Measurements from ENCODE around the gene AGAP2. TPM values are rescaled to one million over a fixed set of nuclear protein-coding genes. Genes with fewer than 3 reads are reported as not detected.

The AGAP2 gene
- total and polyA plus RNA-seq, 2 of the 8 experiments (the other 6 are each of a cell fraction or from before 2014, with no cell fraction given) = 1.5 TPM

- H3K18ac ChIP-seq (ENCODE audit: extremely low read depth, low read length) = no peak overlapping the region
- no peak overlapping the region for H3K14ac ChIP-seq (ENCODE audit: insufficient read length)
- CTCF ChIA-PET (ENCODE audit: partially characterized antibody) = interaction anchor here (1.1 to 11.7 kb wide), 8 partner anchors 13 to 135 kb away, joined by 3 to 149 read pairs (median 4); partner anchors contain the start of genes AGAP2, B4GALNT1 and OS9
- no peaks in the 10 kb centered on the region for H3K79me2 ChIP-seq (ENCODE audit: control insufficient read depth in 1 of 2, insufficient read depth in 2 of 2, low read length in 2 of 2)
- H3K4me3 ChIP-seq (ENCODE audit: extremely low read depth in 1 of 4, insufficient read depth in 2 of 4, low read depth in 3 of 4, low read length in 4 of 4) = no peak overlapping the region
- FAIRE-seq (no peak), DNase-seq (ENCODE audit: low read depth in 1 of 2, low spot score in 2 of 2) (peak in 1 of 2 experiments; percentile 37)
- 88% methylated on average over 16 of the region's 20 CpGs; no CpG with 5 or more reads in 1 of the 2 experiments for WGBS, 2 experiments (ENCODE audit: extremely low coverage in 1 of 2, insufficient coverage in 1 of 2, insufficient read length in 1 of 2, insufficient replicate concordance in 2 of 2, low coverage in 1 of 2, low lambda C conversion rate in 2 of 2, missing lambda C conversion rate in 1 of 2)
- H3K27ac ChIP-seq (ENCODE audit: low read depth, low read length) = no peak overlapping the region
- no peaks in the 10 kb centered on the region for H3K79me1 ChIP-seq (ENCODE audit: low read depth, low read length)
- H4K5ac ChIP-seq (ENCODE audit: insufficient read length, low read depth, low read length) = no peak overlapping the region
- no peak for TF ChIP-seq SIRT6 (IDR thresholded peaks at IDR 0.05; ENCODE audit: low read length)
- no peak for TF ChIP-seq JUND (IDR thresholded peaks at IDR 0.05; ENCODE audit: low read length)
- no peak for TF ChIP-seq SUZ12 (IDR thresholded peaks at IDR 0.05; ENCODE audit: low read length)
- TF ChIP-seq KDM1A (IDR thresholded peaks at IDR 0.05; ENCODE audit: borderline replicate concordance, low read length) = no peak
- TF ChIP-seq HDAC6 (IDR thresholded peaks at IDR 0.05; ENCODE audit: low read depth, low read length) = no peak
- no peak for TF ChIP-seq BCL11A (IDR thresholded peaks at IDR 0.05; ENCODE audit: low read depth in 2 of 2, low read length in 2 of 2)
- H3K4me2 ChIP-seq (ENCODE audit: insufficient read depth in 1 of 2, low read depth in 2 of 2, low read length in 2 of 2) = no peak overlapping the region
- no peak overlapping the region for H4K8ac ChIP-seq (ENCODE audit: extremely low read depth, insufficient read depth, low read length)
- H2BK20ac ChIP-seq (ENCODE audit: low read length) = no peak overlapping the region
- no peak overlapping the region for H3K23ac ChIP-seq (ENCODE audit: insufficient read length)
- no peak overlapping the region for H2BK12ac ChIP-seq (ENCODE audit: low read depth, low read length)
- peaks cover 0 to 15% (median 8%) of the 10 kb centered on the region in 4 experiments; a peak in 4 of 7 replicates for H3K27me3 ChIP-seq (replicated peaks in 1 of 4; ENCODE audit: control insufficient read depth in 3 of 4, extremely low read depth in 1 of 4, insufficient read depth in 3 of 4, low read length in 3 of 4)
- peaks cover 0 to 22% (median 5%) of the 10 kb centered on the region in 4 experiments; a peak in 4 of 8 replicates for H3K36me3 ChIP-seq (ENCODE audit: control insufficient read depth in 2 of 4, insufficient read depth in 4 of 4, low read length in 3 of 4)
- no peak overlapping the region for H2BK5ac ChIP-seq (ENCODE audit: low read depth, low read length)
- no peak overlapping the region for H2AK5ac ChIP-seq (ENCODE audit: low read depth, low read length)
- H3K4ac ChIP-seq (replicated peaks; ENCODE audit: insufficient read length, low read depth, low read length) = no peak overlapping the region
- H3K4me1 ChIP-seq (replicated peaks in 1 of 4; ENCODE audit: control insufficient read depth in 3 of 4, insufficient read depth in 4 of 4, low read length in 3 of 4) = no peaks in the 10 kb centered on the region
- no peaks in the 10 kb centered on the region for H3K9me3 ChIP-seq (ENCODE audit: insufficient read depth in 2 of 2, low read depth in 1 of 2, low read length in 1 of 2)
- peaks cover 0 to 3% of the 10 kb centered on the region in 2 experiments for H4K20me1 ChIP-seq (replicated peaks in 1 of 2; ENCODE audit: control insufficient read depth in 1 of 2, insufficient read depth in 2 of 2, low read length in 2 of 2)
- no peak overlapping the region for H2BK15ac ChIP-seq (ENCODE audit: low read length)
- H3K56ac ChIP-seq (replicated peaks; ENCODE audit: insufficient read length, low read depth, low read length) = no peak overlapping the region
- H3K9ac ChIP-seq (replicated peaks in 1 of 4; ENCODE audit: extremely low read depth in 1 of 4, low read depth in 3 of 4, low read length in 3 of 4) = no peak overlapping the region
- H2AFZ ChIP-seq (ENCODE audit: low read length) = no peak overlapping the region
- H4K91ac ChIP-seq (replicated peaks; ENCODE audit: insufficient read length, low read length) = no peak overlapping the region
- no peak overlapping the region for H2BK120ac ChIP-seq (replicated peaks; ENCODE audit: low read depth, low read length)
- no peaks in the 10 kb centered on the region for H3K23me2 ChIP-seq (ENCODE audit: low read depth, low read length)
- POLR2A ChIA-PET (ENCODE audit: partially characterized antibody) = interaction anchor here (0.6 to 1.4 kb wide), 4 partner anchors 10 to 182 kb away, joined by 3 read pairs; no protein-coding TSS in a partner anchor
Observed at GRCh38 chr12:57719777-57720605, 18.6 kb downstream of the AGAP2 start.
